ENCODE results near the gene RPS18. TPM values are rescaled to one million over a fixed set of nuclear protein-coding genes. Genes with fewer than 3 reads are reported as not detected.
"Not testable (repeated sequence)": the region's sequence is repeated elsewhere in the genome, so short reads cannot be mapped to it uniquely, and the experiment has no call there.

The RPS18 gene
- total RNA-seq, 4 donors from 2014 or later = 1,955 to 5,522 (median 4,042) TPM

DNA sequence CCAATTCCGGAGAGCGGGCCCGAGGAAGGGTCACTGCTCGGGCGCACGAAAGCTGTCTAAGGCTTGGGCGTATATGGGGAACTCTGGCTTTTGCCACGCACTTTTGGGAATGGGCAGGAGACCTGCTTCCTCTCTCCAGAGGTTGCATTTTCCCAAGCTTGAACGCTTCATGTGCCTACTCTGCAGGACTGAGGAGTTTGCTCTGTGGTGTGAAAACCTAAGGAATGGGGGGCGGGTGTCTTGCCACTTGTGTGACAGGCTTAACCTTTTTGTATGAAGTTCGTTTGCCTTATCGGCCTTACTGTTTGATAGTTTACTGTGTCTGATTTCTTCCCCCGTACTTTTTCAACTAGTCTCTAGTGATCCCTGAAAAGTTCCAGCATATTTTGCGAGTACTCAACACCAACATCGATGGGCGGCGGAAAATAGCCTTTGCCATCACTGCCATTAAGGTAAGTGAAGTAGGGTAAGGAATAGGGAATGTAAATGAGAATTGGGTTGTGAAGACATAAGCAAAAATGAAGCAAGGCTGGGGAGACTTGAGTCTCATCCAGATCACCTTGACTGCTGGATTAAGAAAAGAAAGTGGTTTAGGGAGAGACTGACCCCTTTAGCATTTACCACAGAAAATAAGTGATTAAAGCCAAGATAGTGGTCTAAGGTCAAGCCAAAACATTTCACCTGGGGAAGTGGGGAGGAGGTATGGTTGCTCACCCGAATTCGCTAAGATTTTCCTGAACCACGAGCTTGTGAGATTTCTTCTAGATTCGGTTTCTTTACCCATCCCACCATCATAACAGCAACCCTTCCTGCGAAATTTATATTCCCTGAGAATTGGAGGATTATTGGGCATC, 627 bp downstream of the RPS18 start:
- WGBS, 2 donors = 5 to 9% methylated on average over 13 to 20 of the region's 22 CpGs
- peak overlapping the region; percentile 92 to 98 (median 96) for H3K27ac ChIP-seq
- peak overlapping the region; percentile 75 to 91 (median 80) for H3K4me3 ChIP-seq
- no peak for DNase-seq
- H3K9me3 ChIP-seq = no peaks in the 10 kb centered on the region
- peaks cover 4 to 58% (median 31%) of the 10 kb centered on the region in 3 donors for H3K36me3 ChIP-seq
- TF ChIP-seq POLR2A (IDR thresholded peaks at IDR 0.05) = no peak
- TF ChIP-seq, protein P1, sequence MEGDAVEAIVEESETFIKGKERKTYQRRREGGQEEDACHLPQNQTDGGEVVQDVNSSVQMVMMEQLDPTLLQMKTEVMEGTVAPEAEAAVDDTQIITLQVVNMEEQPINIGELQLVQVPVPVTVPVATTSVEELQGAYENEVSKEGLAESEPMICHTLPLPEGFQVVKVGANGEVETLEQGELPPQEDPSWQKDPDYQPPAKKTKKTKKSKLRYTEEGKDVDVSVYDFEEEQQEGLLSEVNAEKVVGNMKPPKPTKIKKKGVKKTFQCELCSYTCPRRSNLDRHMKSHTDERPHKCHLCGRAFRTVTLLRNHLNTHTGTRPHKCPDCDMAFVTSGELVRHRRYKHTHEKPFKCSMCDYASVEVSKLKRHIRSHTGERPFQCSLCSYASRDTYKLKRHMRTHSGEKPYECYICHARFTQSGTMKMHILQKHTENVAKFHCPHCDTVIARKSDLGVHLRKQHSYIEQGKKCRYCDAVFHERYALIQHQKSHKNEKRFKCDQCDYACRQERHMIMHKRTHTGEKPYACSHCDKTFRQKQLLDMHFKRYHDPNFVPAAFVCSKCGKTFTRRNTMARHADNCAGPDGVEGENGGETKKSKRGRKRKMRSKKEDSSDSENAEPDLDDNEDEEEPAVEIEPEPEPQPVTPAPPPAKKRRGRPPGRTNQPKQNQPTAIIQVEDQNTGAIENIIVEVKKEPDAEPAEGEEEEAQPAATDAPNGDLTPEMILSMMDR (IDR thresholded peaks at IDR 0.05) = no peak
- no peaks in the 10 kb centered on the region for H3K27me3 ChIP-seq
- intact Hi-C loops (cut with DNase I) = no loop called here
- peaks cover 20 to 65% (median 51%) of the 10 kb centered on the region in 3 donors for H3K4me1 ChIP-seq

DNA sequence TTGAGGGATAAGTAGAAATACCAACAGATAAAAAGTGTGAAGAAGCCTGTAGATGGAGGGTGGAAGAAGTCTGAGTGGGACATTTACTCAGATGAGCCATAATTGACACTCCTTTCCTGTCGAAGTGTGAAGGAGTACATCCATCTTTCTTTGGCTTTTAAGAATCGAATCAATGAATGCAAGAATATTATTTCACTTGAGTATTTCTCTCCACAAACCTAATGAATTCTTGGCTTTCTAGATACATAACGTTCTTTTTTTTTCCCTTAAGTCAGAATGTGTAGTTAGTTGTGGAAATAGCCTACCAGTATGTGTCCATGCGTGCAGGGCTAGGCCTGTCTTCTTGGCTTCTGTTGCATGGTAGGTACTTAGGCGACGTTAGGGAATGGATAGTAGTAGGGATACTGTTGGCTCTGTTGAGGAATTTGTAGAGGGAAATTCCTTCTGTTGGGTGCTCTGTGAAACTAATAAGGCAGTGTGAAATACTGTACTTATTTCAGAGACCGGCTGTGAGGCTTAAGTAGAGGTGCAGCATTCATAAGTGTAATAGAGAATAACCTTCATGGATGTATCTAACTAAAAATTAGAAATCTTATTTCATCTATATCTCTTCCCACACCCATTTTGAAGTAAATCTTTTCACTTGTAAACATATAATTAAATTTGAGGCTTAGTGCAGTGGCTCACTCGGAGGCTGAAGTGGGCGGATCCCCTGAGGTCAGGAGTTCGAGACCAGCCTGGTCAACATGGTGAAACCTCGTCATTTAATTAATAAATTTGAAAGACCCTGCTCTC, 1.5 kb downstream of the RPS18 start:
- 26 to 32% methylated on average over 11 of the region's 11 CpGs for WGBS, 2 donors
- no peak for DNase-seq
- intact Hi-C loops (cut with DNase I) = no loop called here
- peak overlapping the region; percentile 75 to 91 (median 80) for H3K4me3 ChIP-seq
- peaks cover 4 to 54% (median 24%) of the 10 kb centered on the region in 3 donors for H3K36me3 ChIP-seq
- TF ChIP-seq, protein P1 (IDR thresholded peaks at IDR 0.05) = no peak
- no peak for TF ChIP-seq POLR2A (IDR thresholded peaks at IDR 0.05)
- H3K4me1 ChIP-seq = peaks cover 28 to 73% (median 60%) of the 10 kb centered on the region in 3 donors
- peak overlapping the region; percentile 94 to 98 (median 97) for H3K27ac ChIP-seq
- H3K9me3 ChIP-seq = no peaks in the 10 kb centered on the region
- no peaks in the 10 kb centered on the region for H3K27me3 ChIP-seq

DNA sequence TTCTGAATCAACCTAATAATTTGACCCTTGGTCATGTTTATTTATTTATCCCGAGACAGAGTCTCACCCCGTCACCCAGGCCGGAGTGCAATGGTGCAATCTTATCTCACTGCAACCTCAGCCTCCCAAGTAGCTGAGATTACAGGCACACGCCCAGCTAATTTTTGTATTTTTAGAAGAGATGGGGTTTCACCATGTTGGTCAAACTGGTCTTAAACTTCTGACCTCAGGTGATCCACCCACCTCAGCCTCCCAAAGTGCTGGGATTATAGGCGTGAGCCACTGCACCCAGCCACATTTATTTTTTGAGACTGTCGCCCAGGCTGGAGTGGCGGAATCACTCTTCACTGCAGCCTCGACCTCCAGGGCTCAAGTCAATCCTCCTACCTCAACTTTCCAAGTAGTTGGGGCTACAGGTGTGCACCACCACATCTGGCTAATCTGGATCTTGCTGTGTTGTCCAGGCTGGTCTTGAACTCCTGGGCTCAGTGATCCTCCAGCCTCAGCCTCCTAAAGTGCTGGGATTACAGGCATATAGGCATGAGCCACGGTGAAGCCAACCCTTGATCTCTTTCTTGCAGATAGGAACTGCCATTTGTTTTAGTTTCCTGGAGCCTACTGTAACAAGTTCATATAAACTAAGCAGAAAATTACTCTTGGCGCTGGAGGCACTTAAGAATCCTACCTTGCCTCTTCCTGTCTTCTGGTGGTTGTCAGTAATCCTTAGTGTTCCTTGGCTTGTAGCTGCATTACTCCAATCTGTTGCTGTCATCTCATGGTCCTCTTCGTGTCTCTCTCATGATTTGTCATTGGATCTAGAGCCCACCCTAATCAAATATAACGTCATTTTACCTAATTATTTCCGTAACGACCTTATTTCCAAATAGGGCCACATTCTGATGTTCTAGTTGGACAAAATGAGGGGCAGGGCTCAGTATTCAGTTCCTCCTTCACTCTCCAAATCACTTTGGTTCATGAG, 2.3 kb downstream of the RPS18 start:
- intact Hi-C loops (cut with DNase I) = no loop called here
- no peak for DNase-seq
- peaks cover 28 to 82% (median 60%) of the 10 kb centered on the region in 3 donors for H3K4me1 ChIP-seq
- WGBS, 2 donors = 40 to 41% methylated on average over 10 to 13 of the region's 14 CpGs
- H3K36me3 ChIP-seq = peaks cover 0 to 54% (median 20%) of the 10 kb centered on the region in 3 donors
- TF ChIP-seq, protein P1 (IDR thresholded peaks at IDR 0.05) = no peak
- TF ChIP-seq POLR2A (IDR thresholded peaks at IDR 0.05) = no peak
- H3K9me3 ChIP-seq = no peaks in the 10 kb centered on the region
- peak overlapping the region; percentile 75 to 91 (median 80) for H3K4me3 ChIP-seq
- H3K27me3 ChIP-seq = no peaks in the 10 kb centered on the region
- peak overlapping the region; percentile 94 to 98 (median 97) for H3K27ac ChIP-seq

DNA sequence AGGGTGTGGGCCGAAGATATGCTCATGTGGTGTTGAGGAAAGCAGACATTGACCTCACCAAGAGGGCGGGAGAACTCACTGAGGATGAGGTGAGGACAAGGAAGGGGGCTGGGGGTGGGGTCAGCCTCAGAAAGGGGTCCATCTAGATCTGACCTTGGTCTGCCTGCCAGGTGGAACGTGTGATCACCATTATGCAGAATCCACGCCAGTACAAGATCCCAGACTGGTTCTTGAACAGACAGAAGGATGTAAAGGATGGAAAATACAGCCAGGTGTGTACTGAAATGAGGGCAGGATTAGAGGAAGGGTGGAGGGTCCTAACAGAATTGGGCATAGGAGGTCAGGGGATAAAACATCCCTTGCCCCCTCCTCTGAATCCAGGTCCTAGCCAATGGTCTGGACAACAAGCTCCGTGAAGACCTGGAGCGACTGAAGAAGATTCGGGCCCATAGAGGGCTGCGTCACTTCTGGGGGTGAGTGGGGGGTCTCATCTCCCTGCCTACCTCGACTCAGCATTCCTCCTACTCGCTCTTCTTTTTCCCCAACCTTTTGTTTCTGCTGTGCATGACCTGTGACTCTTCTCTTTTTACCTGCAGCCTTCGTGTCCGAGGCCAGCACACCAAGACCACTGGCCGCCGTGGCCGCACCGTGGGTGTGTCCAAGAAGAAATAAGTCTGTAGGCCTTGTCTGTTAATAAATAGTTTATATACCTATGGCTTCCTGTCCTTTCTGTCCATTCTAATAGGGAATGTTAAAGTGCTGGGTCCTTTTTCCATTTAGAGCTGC, 4.1 kb downstream of the RPS18 start:
- H3K27me3 ChIP-seq; DNase-seq; H3K9me3 ChIP-seq; intact Hi-C loops (cut with DNase I): not testable (repeated sequence)
- peaks cover 7 to 68% (median 29%) of the 10 kb centered on the region in 3 donors for H3K36me3 ChIP-seq
- peaks cover 23 to 81% (median 52%) of the 10 kb centered on the region in 3 donors for H3K4me1 ChIP-seq
- peak overlapping the region; percentile 94 to 98 (median 97) for H3K27ac ChIP-seq
- H3K4me3 ChIP-seq = peak overlapping the region in 3 of 4 donors; percentile 65 to 87 (median 75)
- 56 to 64% methylated on average over 15 to 16 of the region's 16 CpGs for WGBS, 2 donors

Measured in esophagus squamous epithelium (tissue), 5 donors.